GM18517 (cell line): ENCODE data around the gene CACNA1E.

ENCODE experiments used
- ATAC-seq: cut with Tn5 transposase; IDR thresholded peaks from one replicate; pipeline ENCODE4 v1.9.1; 2021; ENCODE audit warnings: mild to moderate bottlenecking, moderate library complexity; ENCODE audit not compliant: unreplicated experiment

CACNA1E gene

GRCh38 chr1:181674617-181675016 is 191.3 kb downstream of the CACNA1E start:
- no peak for ATAC-seq

DNA sequence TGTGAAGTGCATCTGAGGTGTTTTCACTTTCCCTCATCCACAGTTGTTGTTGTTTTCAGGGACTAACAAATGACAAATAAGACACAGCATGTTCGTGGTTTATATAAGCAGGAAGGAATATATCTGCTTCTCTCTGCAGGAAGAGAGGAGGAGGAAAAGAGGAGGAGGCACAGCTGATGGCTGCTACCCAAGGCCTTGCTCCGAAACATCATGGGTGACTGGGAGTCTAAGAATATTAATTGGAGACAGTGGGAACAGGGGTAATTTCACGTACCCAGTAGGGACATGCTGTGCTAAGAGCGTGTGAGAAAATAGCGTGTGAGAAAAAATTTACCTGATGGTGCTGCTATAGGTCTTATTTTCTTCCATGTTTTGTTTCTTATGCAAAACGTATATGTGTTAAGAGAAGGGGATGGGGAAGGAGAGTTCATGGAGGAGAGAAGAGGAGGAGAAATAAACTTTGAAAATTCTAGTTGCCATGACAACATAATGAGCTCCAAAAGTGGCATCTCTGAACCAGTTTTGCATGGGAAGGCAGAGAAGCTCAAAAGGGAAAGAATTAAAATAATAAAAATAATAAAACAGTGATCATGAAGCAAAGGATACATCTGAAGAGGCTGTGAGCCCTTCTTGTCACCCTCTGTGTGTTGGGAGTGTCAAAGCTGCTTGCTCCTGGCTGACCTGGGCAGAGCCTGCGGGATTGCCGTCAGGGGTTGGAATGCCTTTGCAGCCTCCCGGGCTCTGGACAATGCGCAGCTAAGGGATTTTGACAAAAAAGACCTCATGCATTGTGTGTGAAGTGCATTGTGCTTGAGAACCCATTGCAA is 192.0 kb downstream of the CACNA1E start:
- no peak for ATAC-seq

- no peak for ATAC-seq
Measured at GRCh38 chr1:181675918-181676190, 192.5 kb downstream of the CACNA1E start.

DNA sequence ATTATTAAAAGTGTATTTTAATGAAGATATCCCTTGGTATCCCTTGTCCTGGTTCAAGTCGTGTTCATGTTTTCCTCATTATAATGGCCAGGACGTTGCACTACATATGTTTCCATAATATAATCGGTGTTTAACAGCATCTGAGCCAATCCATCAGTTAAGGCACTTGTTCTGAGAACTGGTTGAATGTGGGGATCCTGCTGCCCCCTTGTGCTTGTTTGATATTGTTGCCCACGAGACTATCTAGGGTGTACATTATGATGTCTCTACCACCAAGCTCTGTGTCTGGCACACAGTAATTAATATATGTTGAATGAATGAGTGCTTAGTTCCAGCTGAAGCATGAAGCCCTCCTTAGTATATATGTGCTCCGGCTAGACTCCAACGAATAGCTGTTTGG is 193.0 kb downstream of the CACNA1E start:
- peak; percentile 67 for ATAC-seq

- no peak for ATAC-seq
Measured at GRCh38 chr1:181680332-181680731, 197.0 kb downstream of the CACNA1E start.

GRCh38 chr1:181680871-181681270 is 197.6 kb downstream of the CACNA1E start:
- no peak for ATAC-seq

- ATAC-seq = no peak
Measured at GRCh38 chr1:181685211-181685610, 201.9 kb downstream of the CACNA1E start.

GRCh38 chr1:181701891-181702290 is 218.6 kb downstream of the CACNA1E start:
- ATAC-seq = no peak

GRCh38 chr1:181704546-181704945 is 221.2 kb downstream of the CACNA1E start:
- no peak for ATAC-seq

GRCh38 chr1:181711820-181712219 is 228.5 kb downstream of the CACNA1E start:
- no peak for ATAC-seq

- no peak for ATAC-seq
Measured at GRCh38 chr1:181712711-181713110, 229.4 kb downstream of the CACNA1E start.

- ATAC-seq = no peak
Measured at GRCh38 chr1:181714428-181714827, 231.1 kb downstream of the CACNA1E start.

DNA sequence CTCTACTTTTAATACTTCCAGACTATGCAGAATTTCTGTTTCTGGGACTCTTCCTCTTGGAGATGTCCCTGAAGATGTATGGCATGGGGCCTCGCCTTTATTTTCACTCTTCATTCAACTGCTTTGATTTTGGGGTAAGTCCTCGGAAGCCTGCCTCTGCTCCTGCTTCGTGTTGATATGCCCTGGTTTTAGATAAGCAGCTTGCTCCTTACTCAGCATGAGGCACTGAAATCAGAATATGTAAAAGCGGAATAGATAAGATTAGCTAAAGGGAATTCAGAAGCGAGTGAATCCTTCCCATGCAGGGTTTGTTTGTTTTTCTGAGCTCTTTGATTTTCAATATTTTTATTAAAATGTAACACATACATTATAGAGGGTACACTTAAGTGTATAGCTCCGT is 234.7 kb downstream of the CACNA1E start:
- ATAC-seq = no peak

GRCh38 chr1:181726320-181727012 is 243.1 kb downstream of the CACNA1E start:
- ATAC-seq = no peak

- ATAC-seq = no peak
Measured at GRCh38 chr1:181730606-181731005, 247.3 kb downstream of the CACNA1E start.

DNA sequence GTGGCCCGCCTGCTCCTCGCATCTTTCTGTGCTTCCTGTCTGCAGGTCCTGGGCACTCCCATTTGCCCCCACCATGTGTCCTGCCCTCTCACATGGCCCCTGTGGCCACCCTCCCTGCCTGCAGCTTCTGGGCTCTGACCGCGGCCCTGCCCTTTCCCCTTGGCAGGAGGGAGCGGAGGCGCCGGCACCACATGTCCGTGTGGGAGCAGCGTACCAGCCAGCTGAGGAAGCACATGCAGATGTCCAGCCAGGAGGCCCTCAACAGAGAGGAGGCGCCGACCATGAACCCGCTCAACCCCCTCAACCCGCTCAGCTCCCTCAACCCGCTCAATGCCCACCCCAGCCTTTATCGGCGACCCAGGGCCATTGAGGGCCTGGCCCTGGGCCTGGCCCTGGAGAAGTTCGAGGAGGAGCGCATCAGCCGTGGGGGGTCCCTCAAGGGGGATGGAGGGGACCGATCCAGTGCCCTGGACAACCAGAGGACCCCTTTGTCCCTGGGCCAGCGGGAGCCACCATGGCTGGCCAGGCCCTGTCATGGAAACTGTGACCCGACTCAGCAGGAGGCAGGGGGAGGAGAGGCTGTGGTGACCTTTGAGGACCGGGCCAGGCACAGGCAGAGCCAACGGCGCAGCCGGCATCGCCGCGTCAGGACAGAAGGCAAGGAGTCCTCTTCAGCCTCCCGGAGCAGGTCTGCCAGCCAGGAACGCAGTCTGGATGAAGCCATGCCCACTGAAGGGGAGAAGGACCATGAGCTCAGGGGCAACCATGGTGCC is 249.1 kb downstream of the CACNA1E start:
- ATAC-seq = no peak

GRCh38 chr1:181733486-181733885 is 250.2 kb downstream of the CACNA1E start:
- no peak for ATAC-seq

DNA sequence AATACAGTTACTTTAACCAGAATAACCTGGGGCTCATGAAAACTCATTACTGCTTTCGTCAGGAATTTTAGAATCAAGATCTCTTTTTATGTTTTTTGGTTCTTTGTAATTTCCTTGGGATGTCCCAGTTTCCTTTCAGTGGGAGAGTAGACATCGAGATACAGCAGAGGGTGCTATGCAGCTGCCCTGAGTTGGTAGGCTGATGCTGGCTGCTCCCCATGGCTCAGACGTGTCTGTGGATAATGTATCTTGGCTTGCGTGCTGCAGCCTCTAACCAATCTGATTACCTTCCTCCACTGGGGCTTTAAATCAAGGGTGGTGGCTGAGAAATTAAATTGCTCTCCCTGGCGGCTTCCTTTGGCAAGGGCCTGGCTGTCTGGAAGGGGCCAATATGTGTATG is 253.7 kb downstream of the CACNA1E start:
- no peak for ATAC-seq

DNA sequence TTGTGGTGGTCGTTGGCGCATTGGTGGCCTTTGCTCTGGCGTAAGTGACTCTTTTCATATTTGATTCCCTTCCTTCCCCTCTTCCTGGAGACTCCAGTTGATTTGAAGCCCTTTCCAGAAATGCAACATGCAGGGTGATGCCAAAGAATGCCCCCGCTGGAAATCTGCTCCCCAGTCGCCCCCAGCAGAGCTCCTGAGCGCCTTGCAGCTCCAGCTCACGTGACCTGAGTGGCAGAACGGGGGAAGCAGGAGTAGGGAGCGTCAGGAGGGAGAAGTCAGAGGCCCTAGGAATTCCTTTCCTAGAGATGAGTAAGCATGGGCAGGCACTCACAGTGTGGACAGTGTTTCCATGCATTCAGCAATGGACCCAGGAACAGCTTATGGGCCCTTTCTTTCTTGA is 255.9 kb downstream of the CACNA1E start:
- no peak for ATAC-seq

GRCh38 chr1:181742426-181742825 is 259.1 kb downstream of the CACNA1E start:
- ATAC-seq = no peak

GRCh38 chr1:181743878-181744312 is 260.6 kb downstream of the CACNA1E start:
- ATAC-seq = no peak

DNA sequence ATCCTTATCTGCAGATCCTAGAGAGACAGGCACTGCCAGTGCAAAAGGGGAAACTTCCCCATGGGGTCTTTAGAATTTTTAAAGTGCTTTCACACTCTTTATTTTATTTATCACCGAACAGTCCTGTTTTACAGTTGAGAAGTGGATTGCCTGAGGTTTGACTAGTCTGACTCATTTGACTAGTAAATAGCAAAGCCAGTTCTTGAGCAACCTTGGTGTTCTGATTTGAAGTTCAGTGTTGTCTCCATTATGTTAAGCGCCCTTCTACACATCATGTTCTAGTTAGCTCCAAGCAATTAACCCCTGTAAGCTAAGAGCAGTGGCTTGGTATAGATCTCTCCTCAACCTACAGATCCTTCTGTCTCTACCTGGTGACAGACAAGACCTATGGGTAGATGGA is 262.9 kb downstream of the CACNA1E start:
- ATAC-seq = no peak
